Stomach (tissue), 9 donors: ENCODE data around the gene PDXDC1. TPM values are rescaled to one million over a fixed set of nuclear protein-coding genes. Genes with fewer than 3 reads are reported as not detected.

Source experiments
- DNase-seq, 2 donors: peaks; one replicate each; pipeline versions ENCODE4 v3.0.0 to v3.0.0-alpha.2; 2013 to 2019
- H3K27ac ChIP-seq, 5 donors: fragments of 200-600 bp in 4 of 5; sonication (generic) in 4 of 5; one replicate each; pipeline ENCODE4 v1.5.1; 2013 to 2019; ENCODE audit warnings: mild to moderate bottlenecking in 1 of 5, moderate library complexity in 1 of 5
- H3K27me3 ChIP-seq, 3 donors: fragments of 200-600 bp; sonication (generic); one replicate each; pipeline ENCODE4 v1.5.1; 2017 to 2019; ENCODE audit warnings: mixed run types in 1 of 3
- H3K36me3 ChIP-seq, 4 donors: fragments of 200-600 bp; sonication (generic); 1 replicate in 3 of 4; 2 replicates in 1 of 4; pipeline ENCODE4 v1.5.1; 2016 to 2019
- H3K4me1 ChIP-seq, 4 donors: fragments of 200-600 bp; sonication (generic); one replicate each; pipeline ENCODE4 v1.5.1; 2016 to 2019
- H3K4me3 ChIP-seq, 4 donors: fragments of 200-600 bp; sonication (generic) in 3 of 4; one replicate each; pipeline ENCODE4 v1.5.1; 2016 to 2019; ENCODE audit warnings: mild to moderate bottlenecking in 1 of 4
- H3K9me3 ChIP-seq, 4 donors: fragments of 200-600 bp; sonication (generic); one replicate each; pipeline ENCODE4 v1.5.1; 2016 to 2019
- EP300 ChIP-seq: sonication (generic); formaldehyde crosslinking; IDR thresholded peaks from one replicate; pipeline ENCODE4 v1.6.1; 2017; ENCODE audit warnings: antibody characterized with exemption
- POLR2A ChIP-seq, 4 donors: fragments of 450-650 bp; IDR thresholded peaks; one replicate each; pipeline ENCODE4 v1.6.1; 2016; ENCODE audit warnings: antibody characterized with exemption in 4 of 4, control low read depth in 2 of 4, mild to moderate bottlenecking in 1 of 4, moderate library complexity in 1 of 4
- POLR2AphosphoS5 ChIP-seq, 3 donors: sonication (generic); formaldehyde crosslinking; IDR thresholded peaks; one replicate each; pipeline ENCODE4 v1.6.1; 2016; ENCODE audit warnings: antibody characterized with exemption in 3 of 3
- WGBS, 5 donors: extraction: QIAGEN DNeasy Blood & Tissue Kit in 3 of 5; methylation state at CpG; one replicate each; pipeline versions ENCODE4 v1.1.5 to v1.1.7; 2013 to 2018; 5-methylcytosine and 5-hydroxymethylcytosine counted together
- intact Hi-C: fragments of 100-400 bp; cut with DNase I; formaldehyde crosslinking; loops from one replicate; pipeline ENCODE4 v1.15.1; 2023; ENCODE audit warnings: low total_unique reads
- polyA plus RNA-seq, 3 donors: library from polyadenylated mRNA; stranded (reverse); fragments of 200-250 nt; gene quantifications; one replicate each; pipeline ENCODE4 v1.2.3, GENCODE V29; 2013
- total RNA-seq, 5 donors: library from RNA; depleted of rRNA; stranded (reverse); fragments of >200 nt; gene quantifications; one replicate each; pipeline versions ENCODE4 v1.1.0 to v1.2.3, GENCODE V29; 2014 to 2016
- TF ChIP-seq, protein P1 (sequence below), 7 experiments: fragments of 450-650 bp in 4 of 7; fragments of 200-600 bp in 3 of 7; sonication (generic) in 3 of 7; IDR thresholded peaks; one replicate each; pipeline ENCODE4 v1.5.1; 2016 to 2019; ENCODE audit warnings: antibody characterized with exemption in 7 of 7, control low read depth in 2 of 7, mild to moderate bottlenecking in 1 of 7
- donor health status: healthy with polysubstance abuse.
- donor health status: Bipolar disorder and iron deficiency.
- donor health status: healthy.

PDXDC1 gene
- total and polyA plus RNA-seq, 8 donors = 35.1 to 126 (median 84.0) TPM

DNA sequence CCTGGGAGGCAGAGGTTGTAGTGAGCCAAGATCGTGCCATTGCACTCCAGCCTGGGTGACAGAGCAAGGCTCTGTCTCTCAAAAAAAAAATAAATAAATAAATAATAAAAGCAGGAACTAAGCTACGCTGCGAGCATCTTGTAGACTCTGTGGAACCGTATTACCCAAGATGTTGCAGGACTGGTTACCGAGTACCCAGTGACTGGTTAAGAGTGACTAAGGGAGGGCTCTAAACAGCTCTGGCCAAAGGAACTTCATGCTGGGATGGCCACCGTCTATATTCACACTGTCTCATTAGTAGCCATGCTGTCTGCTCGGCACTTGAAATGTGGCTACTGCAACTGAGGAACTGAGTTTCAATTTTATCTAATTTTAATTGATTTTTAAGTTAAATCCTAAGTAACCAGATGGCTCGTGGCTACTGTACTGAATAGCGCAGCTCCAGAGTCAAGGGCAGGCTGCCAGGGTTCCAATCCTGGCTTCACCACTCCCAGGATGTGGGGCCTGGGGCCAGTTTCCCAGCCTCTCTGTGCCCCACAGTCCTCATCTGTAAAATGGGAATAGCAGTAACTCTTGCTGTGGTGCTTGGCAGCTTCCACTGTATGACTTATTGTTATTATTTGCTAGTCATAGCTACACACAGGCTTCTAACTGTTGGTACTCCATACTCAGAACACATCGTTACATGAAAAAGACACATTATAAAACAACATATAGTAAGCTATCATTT is 78.1 kb downstream of the PDXDC1 start:
- H3K9me3 ChIP-seq = no peaks in the 10 kb centered on the region
- no peaks in the 10 kb centered on the region for H3K36me3 ChIP-seq
- 70 to 79% (median 74%) methylated on average over 10 of the region's 10 CpGs for WGBS, 5 donors
- DNase-seq = no peak
- intact Hi-C loops = no loop called here
- H3K27me3 ChIP-seq = no peaks in the 10 kb centered on the region
- H3K27ac ChIP-seq = peak overlapping the region in 1 of 5 donors; percentile 11
- no peak for TF ChIP-seq POLR2A (IDR thresholded peaks at IDR 0.05)
- TF ChIP-seq, protein P1, sequence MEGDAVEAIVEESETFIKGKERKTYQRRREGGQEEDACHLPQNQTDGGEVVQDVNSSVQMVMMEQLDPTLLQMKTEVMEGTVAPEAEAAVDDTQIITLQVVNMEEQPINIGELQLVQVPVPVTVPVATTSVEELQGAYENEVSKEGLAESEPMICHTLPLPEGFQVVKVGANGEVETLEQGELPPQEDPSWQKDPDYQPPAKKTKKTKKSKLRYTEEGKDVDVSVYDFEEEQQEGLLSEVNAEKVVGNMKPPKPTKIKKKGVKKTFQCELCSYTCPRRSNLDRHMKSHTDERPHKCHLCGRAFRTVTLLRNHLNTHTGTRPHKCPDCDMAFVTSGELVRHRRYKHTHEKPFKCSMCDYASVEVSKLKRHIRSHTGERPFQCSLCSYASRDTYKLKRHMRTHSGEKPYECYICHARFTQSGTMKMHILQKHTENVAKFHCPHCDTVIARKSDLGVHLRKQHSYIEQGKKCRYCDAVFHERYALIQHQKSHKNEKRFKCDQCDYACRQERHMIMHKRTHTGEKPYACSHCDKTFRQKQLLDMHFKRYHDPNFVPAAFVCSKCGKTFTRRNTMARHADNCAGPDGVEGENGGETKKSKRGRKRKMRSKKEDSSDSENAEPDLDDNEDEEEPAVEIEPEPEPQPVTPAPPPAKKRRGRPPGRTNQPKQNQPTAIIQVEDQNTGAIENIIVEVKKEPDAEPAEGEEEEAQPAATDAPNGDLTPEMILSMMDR (IDR thresholded peaks at IDR 0.05) = no peak
- no peak for TF ChIP-seq EP300
- TF ChIP-seq POLR2AphosphoS5 (IDR thresholded peaks at IDR 0.05) = no peak
- peaks cover 0 to 48% (median 39%) of the 10 kb centered on the region in 4 donors for H3K4me1 ChIP-seq
- H3K4me3 ChIP-seq = no peak overlapping the region

DNA sequence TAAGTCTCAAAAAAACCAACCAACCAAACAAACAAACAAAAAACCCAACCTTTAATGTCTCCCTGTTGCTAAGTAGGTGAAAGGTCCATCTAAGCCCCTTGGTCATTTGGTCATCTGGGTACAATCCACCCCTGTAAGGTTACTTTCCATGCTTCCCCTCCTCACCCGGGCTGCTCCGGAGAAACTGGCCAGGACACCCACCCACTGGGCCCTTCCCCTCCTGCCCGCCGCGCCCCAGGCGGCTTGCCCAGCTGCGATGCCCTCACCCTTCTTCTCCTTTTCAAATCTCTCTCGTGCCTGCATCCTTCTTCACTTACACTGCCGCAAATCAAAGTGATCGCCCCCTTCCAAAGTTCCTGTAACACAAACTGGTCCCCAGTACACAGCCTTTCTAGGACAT is 79.1 kb downstream of the PDXDC1 start:
- Histone ChIP-seq H3K27ac (no peak overlapping the region), H3K9me3 (no peaks in the 10 kb centered on the region), H3K4me1 (peaks cover 0 to 55% (median 42%) of the 10 kb centered on the region in 4 donors), H3K36me3 (peaks cover 0 to 6% (median 5%) of the 10 kb centered on the region in 4 donors), H3K4me3 (no peak overlapping the region), H3K27me3 (no peaks in the 10 kb centered on the region)
- WGBS, 5 donors = 83 to 93% (median 86%) methylated on average over 10 of the region's 10 CpGs
- intact Hi-C loops = no loop called here
- no peak for DNase-seq
- no peak for TF ChIP-seq POLR2A (IDR thresholded peaks at IDR 0.05)
- no peak for TF ChIP-seq EP300
- TF ChIP-seq, protein P1 (IDR thresholded peaks at IDR 0.05) = no peak

DNA sequence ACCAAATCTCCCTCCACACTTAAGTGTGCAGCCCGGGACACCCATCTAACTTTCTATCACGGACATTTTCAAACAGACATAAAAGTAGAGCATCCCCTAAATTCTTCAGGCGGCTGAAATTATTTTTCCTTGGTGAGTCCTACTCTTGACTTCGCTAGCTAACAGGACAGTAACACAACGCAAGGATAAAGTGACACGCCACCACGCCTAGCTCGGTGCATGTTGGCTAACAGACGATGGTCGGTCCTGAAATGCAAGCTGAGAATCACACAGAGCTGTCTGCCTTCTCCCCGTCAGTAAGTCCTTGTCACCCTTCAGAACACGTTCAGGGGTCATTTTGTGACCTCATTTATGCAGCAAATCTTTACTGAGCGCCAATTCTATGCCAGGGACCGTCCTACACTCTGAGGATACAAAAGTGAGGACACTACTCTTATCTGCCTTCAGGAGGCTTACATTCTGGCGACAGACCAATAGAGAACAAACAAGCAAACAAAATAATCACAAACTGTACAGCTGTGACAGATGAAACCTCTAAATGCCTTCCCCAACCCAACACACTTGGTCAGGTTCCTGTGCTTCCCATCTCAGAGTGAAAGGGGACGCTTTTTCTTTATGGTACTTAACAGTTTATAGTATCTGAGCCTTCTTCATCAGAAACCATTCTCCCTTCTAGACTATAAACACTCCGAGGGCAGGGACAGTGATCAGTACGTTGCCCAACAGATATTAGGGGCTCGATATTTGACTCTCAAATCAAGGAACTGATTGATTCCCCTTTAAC is 79.7 kb downstream of the PDXDC1 start:
- no peak for TF ChIP-seq POLR2A (IDR thresholded peaks at IDR 0.05)
- TF ChIP-seq EP300 = no peak
- TF ChIP-seq POLR2AphosphoS5 (IDR thresholded peaks at IDR 0.05) = no peak
- TF ChIP-seq, protein P1 (IDR thresholded peaks at IDR 0.05) = no peak
- Histone ChIP-seq H3K4me3 (peak overlapping the region; percentile 93 to 98 (median 94)), H3K27me3 (no peaks in the 10 kb centered on the region), H3K9me3 (no peaks in the 10 kb centered on the region), H3K27ac (peak overlapping the region in 2 of 5 donors; percentile 86 to 89), H3K36me3 (peaks cover 0 to 12% (median 11%) of the 10 kb centered on the region in 4 donors), H3K4me1 (peaks cover 0 to 55% (median 41%) of the 10 kb centered on the region in 4 donors)
- no peak for DNase-seq
- WGBS, 5 donors = 70 to 78% (median 73%) methylated on average over 19 of the region's 19 CpGs
- intact Hi-C loops = no loop called here

DNA sequence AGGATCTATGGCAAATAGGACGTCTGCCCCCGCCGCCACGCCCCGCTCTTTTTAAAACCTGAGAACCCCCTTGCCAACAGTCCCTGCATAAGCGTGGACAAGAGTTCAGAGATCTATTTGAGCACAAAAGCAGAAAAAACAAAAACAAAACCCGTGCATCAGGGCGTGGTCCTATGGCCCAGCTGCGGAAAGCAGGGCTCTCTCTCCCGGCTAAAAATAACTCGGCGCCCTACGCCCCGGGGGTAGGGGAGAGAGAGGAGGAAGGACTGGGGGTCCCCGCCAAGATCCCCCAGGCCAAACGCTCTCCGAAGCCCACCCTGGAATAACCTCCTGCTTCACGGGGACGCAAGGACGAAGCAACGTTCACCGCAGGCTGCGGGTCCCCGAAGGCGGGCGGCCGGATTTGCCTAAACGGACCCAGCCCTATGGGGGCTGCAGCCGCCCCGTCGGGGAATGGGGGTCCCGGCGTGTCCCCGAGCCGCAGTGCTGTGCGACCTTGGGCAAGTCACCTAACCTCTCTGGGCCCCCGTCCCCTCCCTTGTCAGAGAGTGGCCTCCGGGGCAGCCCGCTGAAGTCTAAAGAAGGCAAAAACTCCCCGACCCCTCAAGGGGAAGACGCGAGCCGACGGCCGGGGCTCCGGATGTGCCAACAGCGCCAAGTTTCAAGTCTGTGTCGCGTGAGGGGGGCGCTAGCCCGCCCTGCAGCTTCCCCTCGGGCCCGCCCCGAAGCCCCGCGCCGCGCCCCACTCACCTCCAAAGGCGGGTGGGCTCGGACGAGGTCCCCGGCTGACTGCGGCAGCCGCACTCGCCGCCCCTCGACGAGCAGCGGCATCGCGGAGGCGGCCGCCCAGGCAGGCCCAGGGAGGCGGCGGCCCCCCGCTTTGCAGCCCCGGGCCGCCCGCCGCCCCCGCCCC is 80.6 kb downstream of the PDXDC1 start:
- TF ChIP-seq POLR2A (IDR thresholded peaks at IDR 0.05) (no peak), EP300 (no peak), POLR2AphosphoS5 (IDR thresholded peaks at IDR 0.05) (no peak)
- TF ChIP-seq, protein P1 (IDR thresholded peaks at IDR 0.05) = no peak
- Histone ChIP-seq H3K4me1 (peaks cover 0 to 51% (median 38%) of the 10 kb centered on the region in 4 donors), H3K27me3 (no peaks in the 10 kb centered on the region), H3K9me3 (no peaks in the 10 kb centered on the region), H3K36me3 (peaks cover 0 to 19% (median 18%) of the 10 kb centered on the region in 4 donors), H3K4me3 (peak overlapping the region; percentile 93 to 98 (median 94)), H3K27ac (peak overlapping the region; percentile 77 to 89 (median 86))
- peak in 1 of 2 donors; percentile 52 for DNase-seq
- 1 to 8% (median 2%) methylated on average over 24 to 81 of the region's 81 CpGs for WGBS, 5 donors
- intact Hi-C loops = no loop called here
